ENCODE results near the gene STK25.

STK25 gene

GRCh38 chr2:241550616-241551580 lies 42.5 kb upstream of the STK25 start:
- no peaks in the 10 kb centered on the region for H3K79me2 ChIP-seq
- peaks cover 3% of the 10 kb centered on the region for H3K4me1 ChIP-seq
- no peaks in the 10 kb centered on the region for H3K27me3 ChIP-seq (ENCODE audit: control insufficient read depth, insufficient read depth, low read length)
- H3K36me3 ChIP-seq (ENCODE audit: control insufficient read depth, insufficient read depth, low read length): no peaks in the 10 kb centered on the region
- H3K4me3 ChIP-seq (ENCODE audit: low read depth, low read length): no peak overlapping the region
- H3K9ac ChIP-seq: no peak overlapping the region
- no peak overlapping the region for H3K4me2 ChIP-seq (ENCODE audit: low read length)
- H3K9me3 ChIP-seq (ENCODE audit: control insufficient read depth, low read length): no peaks in the 10 kb centered on the region
- H3K27ac ChIP-seq: no peak overlapping the region
- no peak for TF ChIP-seq CTCF (IDR thresholded peaks at IDR 0.05)
- no peak overlapping the region for H2AFZ ChIP-seq

GRCh38 chr2:241548451-241548835 lies 40.1 kb upstream of the STK25 start:
- H3K9ac ChIP-seq: no peak overlapping the region
- no peak overlapping the region for H3K4me3 ChIP-seq (ENCODE audit: low read depth, low read length)
- H3K27ac ChIP-seq: no peak overlapping the region
- H3K27me3 ChIP-seq (ENCODE audit: control insufficient read depth, insufficient read depth, low read length): no peaks in the 10 kb centered on the region
- H3K4me2 ChIP-seq (ENCODE audit: low read length): no peak overlapping the region
- H2AFZ ChIP-seq: no peak overlapping the region
- no peaks in the 10 kb centered on the region for H3K36me3 ChIP-seq (ENCODE audit: control insufficient read depth, insufficient read depth, low read length)
- H3K79me2 ChIP-seq: no peaks in the 10 kb centered on the region
- TF ChIP-seq CTCF (IDR thresholded peaks at IDR 0.05): no peak
- no peaks in the 10 kb centered on the region for H3K9me3 ChIP-seq (ENCODE audit: control insufficient read depth, low read length)
- H3K4me1 ChIP-seq: peaks cover 3% of the 10 kb centered on the region

GRCh38 chr2:241547781-241548450 lies 39.5 kb upstream of the STK25 start:
- Histone ChIP-seq H3K4me1 (peaks cover 3% of the 10 kb centered on the region), H3K4me3 (ENCODE audit: low read depth, low read length) (no peak overlapping the region), H3K9ac (no peak overlapping the region), H3K27ac (no peak overlapping the region), H3K36me3 (ENCODE audit: control insufficient read depth, insufficient read depth, low read length) (no peaks in the 10 kb centered on the region), H3K9me3 (ENCODE audit: control insufficient read depth, low read length) (no peaks in the 10 kb centered on the region), H2AFZ (no peak overlapping the region), H3K79me2 (no peaks in the 10 kb centered on the region), H3K27me3 (ENCODE audit: control insufficient read depth, insufficient read depth, low read length) (no peaks in the 10 kb centered on the region), H3K4me2 (ENCODE audit: low read length) (no peak overlapping the region)
- TF ChIP-seq CTCF (IDR thresholded peaks at IDR 0.05): no peak

GRCh38 chr2:241546771-241547498 lies 38.6 kb upstream of the STK25 start:
- Histone ChIP-seq H3K79me2 (no peaks in the 10 kb centered on the region), H3K27ac (no peak overlapping the region), H3K9me3 (ENCODE audit: control insufficient read depth, low read length) (no peaks in the 10 kb centered on the region), H2AFZ (no peak overlapping the region), H3K36me3 (ENCODE audit: control insufficient read depth, insufficient read depth, low read length) (no peaks in the 10 kb centered on the region), H3K4me2 (ENCODE audit: low read length) (no peak overlapping the region), H3K4me1 (peaks cover 3% of the 10 kb centered on the region), H3K4me3 (ENCODE audit: low read depth, low read length) (no peak overlapping the region), H3K27me3 (ENCODE audit: control insufficient read depth, insufficient read depth, low read length) (no peaks in the 10 kb centered on the region), H3K9ac (no peak overlapping the region)
- TF ChIP-seq CTCF (IDR thresholded peaks at IDR 0.05): no peak

Data from parathyroid adenoma (tissue), 2 donors.